HS-5 (cell line): Measurements from ENCODE around the gene U2AF1L4.
"Not testable (repeated sequence)": the region's sequence is repeated elsewhere in the genome, so short reads cannot be mapped to it uniquely, and the experiment has no call there.

Experiments
- DNase-seq: peaks from one replicate; pipeline ENCODE4 v3.0.0-alpha.2; 2012; ENCODE audit warnings: low read depth

Gene U2AF1L4

GRCh38 chr19:35725216-35725861, 19.9 kb downstream of the U2AF1L4 start:
- DNase-seq: no peak

- DNase-seq: no peak
These were observed 20.7 kb downstream of the U2AF1L4 start for GRCh38 chr19:35724560-35724959.

GRCh38 chr19:35724132-35724531, 21.1 kb downstream of the U2AF1L4 start:
- not testable (repeated sequence) for DNase-seq

GRCh38 chr19:35723671-35724070, 21.5 kb downstream of the U2AF1L4 start:
- DNase-seq: no peak

- no peak for DNase-seq
These were observed 22.3 kb downstream of the U2AF1L4 start for GRCh38 chr19:35722897-35723296.

GRCh38 chr19:35722461-35722860, 22.8 kb downstream of the U2AF1L4 start:
- no peak for DNase-seq

- no peak for DNase-seq
These were observed 23.8 kb downstream of the U2AF1L4 start for GRCh38 chr19:35721374-35721773.

GRCh38 chr19:35720648-35721047, 24.6 kb downstream of the U2AF1L4 start:
- DNase-seq: no peak

GRCh38 chr19:35720163-35720524, 25.1 kb downstream of the U2AF1L4 start:
- DNase-seq: no peak

- DNase-seq: no peak
These were observed 25.6 kb downstream of the U2AF1L4 start for GRCh38 chr19:35719402-35720162.

GRCh38 chr19:35718345-35719041, 26.7 kb downstream of the U2AF1L4 start:
- DNase-seq: no peak

GRCh38 chr19:35717665-35718344, 27.4 kb downstream of the U2AF1L4 start, which contains the start of gene KMT2B:
Gene KMT2B, plus strand, starts transcription at chr19:35718003. Its CDS starts 16 bp downstream, at chr19:35718019.
- no peak for DNase-seq

- peak; percentile 81 for DNase-seq
These were observed 28.2 kb downstream of the U2AF1L4 start for GRCh38 chr19:35716801-35717664.

- peak; percentile 26 for DNase-seq
These were observed 29.0 kb downstream of the U2AF1L4 start for GRCh38 chr19:35715981-35716800.

- DNase-seq: no peak
These were observed 29.8 kb downstream of the U2AF1L4 start for GRCh38 chr19:35715355-35715809.

GRCh38 chr19:35714601-35715354, 30.4 kb downstream of the U2AF1L4 start:
- DNase-seq: no peak

- no peak for DNase-seq
These were observed 31.2 kb downstream of the U2AF1L4 start for GRCh38 chr19:35713904-35714495.

GRCh38 chr19:35713506-35713850, 31.7 kb downstream of the U2AF1L4 start:
- DNase-seq: no peak
